Fibroblast of lung (primary cell): ENCODE measurements around the gene NEBL.

Experiments used
- CTCF ChIP-seq, 2 donors: IDR thresholded peaks in 1 of 2; conservative IDR thresholded peaks in 1 of 2; 1 replicate in 1 of 2; 2 replicates in 1 of 2; pipeline ENCODE4 v1.5.1; 2011 to 2012; ENCODE audit warnings: low read length in 2 of 2, control low read depth in 1 of 2, inconsistent platforms in 1 of 2, low read depth in 1 of 2, mild to moderate bottlenecking in 1 of 2
- EZH2 ChIP-seq: IDR thresholded peaks from 2 replicates; pipeline ENCODE4 v1.5.1; 2012; ENCODE audit warnings: low read length, control low read depth, mild to moderate bottlenecking; ENCODE audit errors: missing control alignments

- no peak for TF ChIP-seq CTCF (conservative IDR thresholded peaks at IDR 0.05 in 1 of 2, IDR thresholded peaks at IDR 0.05 in 1 of 2; ENCODE audit: low read depth in 1 of 2, low read length in 2 of 2)
- no peak for TF ChIP-seq EZH2
Observed at GRCh38 chr10:20863008-20863407, 34.1 kb downstream of the NEBL start.
